GM12873 (cell line): Measurements from ENCODE around the gene PRR19.

Experiments used
- TF ChIP-seq, protein P1 (sequence below): IDR thresholded peaks from 2 replicates; pipeline ENCODE4 v1.5.1; 2012; ENCODE audit warnings: low read depth, mild to moderate bottlenecking, moderate library complexity, low read length, control low read depth; ENCODE audit not compliant: insufficient read depth; ENCODE audit errors: missing control alignments

Gene PRR19

DNA sequence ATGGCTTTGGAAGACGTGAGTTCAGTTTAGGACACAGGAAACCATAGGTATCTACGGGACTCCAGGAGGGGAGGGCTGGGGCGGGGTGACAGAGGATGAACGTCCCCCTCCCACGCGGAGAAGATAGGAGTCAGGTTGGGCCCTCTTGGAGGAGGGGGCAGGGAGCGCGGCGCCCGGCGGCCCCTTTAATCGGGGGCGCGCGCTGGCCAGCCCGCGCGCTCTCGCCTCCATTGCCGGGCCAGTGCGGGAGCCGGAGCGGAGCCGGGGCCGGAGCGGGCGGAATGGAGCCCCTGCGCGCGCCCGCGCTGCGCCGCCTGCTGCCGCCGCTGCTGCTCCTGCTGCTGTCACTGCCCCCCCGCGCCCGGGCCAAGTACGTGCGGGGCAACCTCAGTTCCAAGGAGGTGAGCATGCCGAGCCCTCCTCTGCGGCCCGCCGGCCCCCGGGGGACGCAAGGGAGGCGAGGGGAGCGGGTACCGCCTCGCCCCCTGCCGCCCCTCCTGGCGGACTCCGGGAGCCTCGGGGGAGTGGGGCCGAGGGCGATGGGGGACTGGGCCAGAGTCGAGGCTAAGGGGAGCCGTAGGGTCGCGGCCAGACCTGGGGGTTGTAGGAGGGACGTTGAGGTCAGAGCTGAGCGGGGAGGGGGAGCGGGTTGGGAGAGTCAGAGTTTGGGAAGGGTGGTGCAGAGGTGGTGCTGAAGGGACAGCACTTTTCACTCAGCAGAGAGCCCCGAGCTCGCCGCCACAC, 11.3 kb downstream of the PRR19 start, which contains the start of gene TMEM145:
TSS of gene TMEM145 (plus strand) at position 214 of the 744 bp plus-strand sequence. CDS start at position 282, 68 bp downstream.
- TF ChIP-seq, protein P1, sequence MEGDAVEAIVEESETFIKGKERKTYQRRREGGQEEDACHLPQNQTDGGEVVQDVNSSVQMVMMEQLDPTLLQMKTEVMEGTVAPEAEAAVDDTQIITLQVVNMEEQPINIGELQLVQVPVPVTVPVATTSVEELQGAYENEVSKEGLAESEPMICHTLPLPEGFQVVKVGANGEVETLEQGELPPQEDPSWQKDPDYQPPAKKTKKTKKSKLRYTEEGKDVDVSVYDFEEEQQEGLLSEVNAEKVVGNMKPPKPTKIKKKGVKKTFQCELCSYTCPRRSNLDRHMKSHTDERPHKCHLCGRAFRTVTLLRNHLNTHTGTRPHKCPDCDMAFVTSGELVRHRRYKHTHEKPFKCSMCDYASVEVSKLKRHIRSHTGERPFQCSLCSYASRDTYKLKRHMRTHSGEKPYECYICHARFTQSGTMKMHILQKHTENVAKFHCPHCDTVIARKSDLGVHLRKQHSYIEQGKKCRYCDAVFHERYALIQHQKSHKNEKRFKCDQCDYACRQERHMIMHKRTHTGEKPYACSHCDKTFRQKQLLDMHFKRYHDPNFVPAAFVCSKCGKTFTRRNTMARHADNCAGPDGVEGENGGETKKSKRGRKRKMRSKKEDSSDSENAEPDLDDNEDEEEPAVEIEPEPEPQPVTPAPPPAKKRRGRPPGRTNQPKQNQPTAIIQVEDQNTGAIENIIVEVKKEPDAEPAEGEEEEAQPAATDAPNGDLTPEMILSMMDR: peak; percentile 12

- TF ChIP-seq, protein P1: no peak
Measured at GRCh38 chr19:42313840-42314755, 12.2 kb downstream of the PRR19 start.

DNA sequence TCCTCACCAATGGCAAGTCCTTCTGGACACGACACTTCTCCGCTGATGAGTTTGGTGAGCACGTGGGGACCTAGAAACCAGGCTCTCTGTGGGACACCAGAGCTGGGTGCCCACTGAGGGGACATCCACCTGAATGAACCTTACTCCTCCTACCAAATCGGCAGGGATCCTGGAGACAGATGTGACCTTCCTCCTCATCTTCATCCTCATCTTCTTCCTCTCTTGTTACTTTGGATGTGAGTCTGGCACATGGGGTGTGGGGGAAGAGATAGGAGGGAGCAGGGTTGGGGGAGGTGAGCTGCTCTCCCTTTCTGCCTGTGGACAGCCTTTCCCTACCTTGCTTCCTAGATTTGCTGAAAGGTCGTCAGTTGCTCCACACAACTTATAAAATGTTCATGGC, 13.1 kb downstream of the PRR19 start:
- TF ChIP-seq, protein P1: no peak

GRCh38 chr19:42316223-42317211, 14.6 kb downstream of the PRR19 start:
- TF ChIP-seq, protein P1: no peak

DNA sequence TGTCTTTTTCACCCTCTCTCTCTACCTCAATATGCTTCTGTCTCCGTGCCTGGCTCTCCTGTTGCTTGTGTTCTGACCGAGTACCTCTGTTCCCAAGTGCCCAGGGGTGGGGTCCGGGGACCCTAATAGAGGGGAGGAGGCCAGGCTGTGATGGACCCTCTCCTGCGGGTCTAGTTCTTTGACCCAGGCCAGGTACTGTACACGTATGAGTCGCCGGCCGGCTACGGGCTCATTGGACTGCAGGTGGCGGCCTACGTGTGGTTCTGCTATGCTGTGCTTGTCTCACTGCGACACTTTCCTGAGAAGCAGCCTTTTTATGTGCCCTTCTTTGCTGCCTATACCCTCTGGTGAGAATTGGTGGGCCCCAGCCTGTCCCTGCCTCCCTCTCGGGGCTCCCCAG, 15.6 kb downstream of the PRR19 start:
- TF ChIP-seq, protein P1: no peak

DNA sequence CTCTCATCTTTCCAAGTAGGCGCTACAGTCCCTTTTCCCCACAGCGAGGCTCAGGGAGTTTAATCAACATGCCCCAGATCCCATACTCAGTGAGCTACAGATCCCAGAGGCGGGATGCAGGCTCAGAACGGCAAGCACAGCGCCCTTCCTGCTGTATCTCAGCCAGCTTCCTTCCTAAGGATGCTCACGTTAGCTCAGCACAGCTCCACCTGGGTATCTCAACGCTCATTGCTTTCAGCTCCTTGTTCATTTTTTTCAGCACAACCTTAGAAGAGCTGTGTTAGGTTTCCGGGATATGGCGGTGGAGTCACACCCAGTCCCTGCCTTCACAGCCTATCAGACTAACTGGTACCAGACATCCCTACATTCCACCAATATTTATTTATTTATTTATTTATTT, 20.4 kb downstream of the PRR19 start:
- TF ChIP-seq, protein P1: no peak

GRCh38 chr19:42323473-42323851, 21.5 kb downstream of the PRR19 start:
- TF ChIP-seq, protein P1: no peak
